NB4 (cell line): ENCODE results near the gene LMO7.

ENCODE experiments used
- DNase-seq: peaks from one replicate; pipeline ENCODE4 v3.0.0; 2010; ENCODE audit warnings: low read depth
- H3K4me3 ChIP-seq: one replicate; pipeline ENCODE4 v1.5.1; 2011; ENCODE audit warnings: mild to moderate bottlenecking, low read depth, low read length, moderate library complexity
- MYC ChIP-seq: IDR thresholded peaks from 2 replicates; pipeline ENCODE4 v1.6.1; 2011; ENCODE audit warnings: low read depth, low read length
- POLR2A ChIP-seq: IDR thresholded peaks from 2 replicates; pipeline ENCODE4 v1.6.1; 2011; ENCODE audit warnings: mild to moderate bottlenecking; ENCODE audit not compliant: insufficient read length; ENCODE audit errors: extremely low read depth
- TF ChIP-seq, protein P1 (sequence below): IDR thresholded peaks from 2 replicates; pipeline ENCODE4 v1.6.1; 2011; ENCODE audit warnings: low read depth, low read length
- TF ChIP-seq, protein P2 (sequence below): IDR thresholded peaks from one replicate; pipeline ENCODE4 v1.5.1; 2012; ENCODE audit warnings: low read depth, low read length

LMO7 gene

DNA sequence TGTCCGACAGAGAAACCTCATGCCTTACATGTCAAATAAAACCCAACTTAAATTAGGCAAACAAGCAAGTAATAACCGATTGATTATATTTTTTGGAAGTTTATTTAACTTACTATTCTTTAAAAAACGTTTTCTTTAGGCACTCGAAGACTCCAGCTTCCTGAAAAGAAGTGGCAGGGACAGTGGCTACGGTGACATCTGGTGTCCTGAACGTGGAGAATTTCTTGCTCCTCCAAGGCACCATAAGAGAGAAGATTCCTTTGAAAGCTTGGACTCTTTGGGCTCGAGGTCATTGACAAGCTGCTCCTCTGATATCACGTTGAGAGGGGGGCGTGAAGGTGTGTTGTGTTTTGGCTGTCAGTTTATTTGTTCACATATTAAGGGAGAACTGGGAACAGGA is 164.4 kb downstream of the LMO7 start:
- DNase-seq = peak; percentile 6

DNA sequence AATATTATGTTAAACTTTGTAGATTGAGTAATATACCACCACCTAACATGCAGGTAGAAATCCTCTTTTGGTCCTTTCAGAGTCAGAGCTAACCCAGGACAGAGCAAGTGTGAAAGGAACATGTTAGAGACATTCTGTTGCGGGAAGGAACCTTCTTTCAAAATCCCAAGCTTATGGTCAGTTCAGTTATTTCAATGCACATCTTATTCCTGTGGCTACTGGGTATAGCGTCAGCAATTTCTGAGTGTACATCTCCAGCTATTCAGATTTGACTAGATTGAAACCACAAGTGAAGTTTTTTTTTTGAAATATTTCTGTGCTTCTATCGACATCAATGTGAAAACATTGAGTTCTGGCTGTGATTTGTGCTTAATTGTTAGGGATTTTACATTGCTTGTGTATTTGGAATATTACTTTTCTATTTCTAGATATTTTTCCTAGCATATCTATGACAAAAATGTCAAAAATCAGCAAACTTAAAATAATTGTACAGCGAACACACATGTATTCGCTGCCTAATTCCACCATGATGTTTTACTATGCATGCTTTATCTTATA is 165.3 kb downstream of the LMO7 start:
- TF ChIP-seq POLR2A (no peak), MYC (no peak)
- TF ChIP-seq, protein P1, sequence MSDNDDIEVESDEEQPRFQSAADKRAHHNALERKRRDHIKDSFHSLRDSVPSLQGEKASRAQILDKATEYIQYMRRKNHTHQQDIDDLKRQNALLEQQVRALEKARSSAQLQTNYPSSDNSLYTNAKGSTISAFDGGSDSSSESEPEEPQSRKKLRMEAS = no peak

More for the DNA sequence above, 164.4 kb downstream of the LMO7 start:
- H3K4me3 ChIP-seq = no peak overlapping the region
- TF ChIP-seq POLR2A (no peak), MYC (no peak)
- TF ChIP-seq, protein P2, sequence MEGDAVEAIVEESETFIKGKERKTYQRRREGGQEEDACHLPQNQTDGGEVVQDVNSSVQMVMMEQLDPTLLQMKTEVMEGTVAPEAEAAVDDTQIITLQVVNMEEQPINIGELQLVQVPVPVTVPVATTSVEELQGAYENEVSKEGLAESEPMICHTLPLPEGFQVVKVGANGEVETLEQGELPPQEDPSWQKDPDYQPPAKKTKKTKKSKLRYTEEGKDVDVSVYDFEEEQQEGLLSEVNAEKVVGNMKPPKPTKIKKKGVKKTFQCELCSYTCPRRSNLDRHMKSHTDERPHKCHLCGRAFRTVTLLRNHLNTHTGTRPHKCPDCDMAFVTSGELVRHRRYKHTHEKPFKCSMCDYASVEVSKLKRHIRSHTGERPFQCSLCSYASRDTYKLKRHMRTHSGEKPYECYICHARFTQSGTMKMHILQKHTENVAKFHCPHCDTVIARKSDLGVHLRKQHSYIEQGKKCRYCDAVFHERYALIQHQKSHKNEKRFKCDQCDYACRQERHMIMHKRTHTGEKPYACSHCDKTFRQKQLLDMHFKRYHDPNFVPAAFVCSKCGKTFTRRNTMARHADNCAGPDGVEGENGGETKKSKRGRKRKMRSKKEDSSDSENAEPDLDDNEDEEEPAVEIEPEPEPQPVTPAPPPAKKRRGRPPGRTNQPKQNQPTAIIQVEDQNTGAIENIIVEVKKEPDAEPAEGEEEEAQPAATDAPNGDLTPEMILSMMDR = no peak
- TF ChIP-seq, protein P1 = no peak

DNA sequence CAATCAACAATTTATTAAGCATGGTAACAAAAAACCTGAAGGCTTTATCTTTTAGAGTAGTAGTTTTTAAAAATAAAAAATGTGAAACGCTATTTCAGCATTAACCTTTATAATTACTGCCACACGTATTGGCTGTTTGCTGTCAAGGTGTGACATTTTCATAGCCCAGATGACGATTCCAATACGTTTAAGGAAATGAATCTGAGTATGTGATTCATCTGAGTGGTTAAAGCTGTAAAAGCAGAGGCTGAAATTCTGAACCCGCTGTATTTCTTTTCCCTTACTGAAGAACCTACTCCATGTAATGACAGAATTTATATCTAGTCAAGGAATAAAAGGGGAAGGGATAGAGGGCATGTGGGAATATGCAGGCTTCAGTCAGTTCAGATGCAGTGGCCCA is 166.0 kb downstream of the LMO7 start:
- no peak for DNase-seq
- no peak for TF ChIP-seq MYC
- TF ChIP-seq, protein P1 = no peak

More for the DNA sequence above, 165.3 kb downstream of the LMO7 start:
- H3K4me3 ChIP-seq = no peak overlapping the region
- no peak for DNase-seq

DNA sequence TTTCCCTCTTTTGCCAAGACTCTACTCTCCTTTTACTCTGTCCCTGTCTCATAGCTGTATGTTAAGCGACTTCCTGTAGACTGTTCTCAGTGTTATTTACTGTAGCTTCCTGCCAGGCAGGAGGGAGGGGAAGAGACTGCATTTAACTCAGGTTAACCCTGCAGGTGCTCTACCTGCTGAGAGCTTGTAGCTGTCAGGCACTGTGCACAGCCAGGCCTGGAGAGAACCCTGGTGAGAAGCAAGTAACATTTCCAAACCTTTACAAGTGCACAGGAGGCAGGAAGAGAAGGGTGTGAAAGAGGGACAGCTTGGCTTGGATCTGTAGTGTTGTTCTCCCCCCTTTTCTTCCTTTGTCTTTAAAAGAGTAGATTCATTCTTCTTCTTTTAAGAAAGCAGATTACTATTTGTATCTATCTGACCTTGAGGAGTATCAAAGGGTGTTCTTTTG is 167.1 kb downstream of the LMO7 start:
- H3K4me3 ChIP-seq = no peak overlapping the region
- no peak for DNase-seq
- TF ChIP-seq, protein P1 = no peak
- TF ChIP-seq MYC (no peak), POLR2A (no peak)
- TF ChIP-seq, protein P2 = no peak

More for the DNA sequence above, 166.0 kb downstream of the LMO7 start:
- no peak overlapping the region for H3K4me3 ChIP-seq

DNA sequence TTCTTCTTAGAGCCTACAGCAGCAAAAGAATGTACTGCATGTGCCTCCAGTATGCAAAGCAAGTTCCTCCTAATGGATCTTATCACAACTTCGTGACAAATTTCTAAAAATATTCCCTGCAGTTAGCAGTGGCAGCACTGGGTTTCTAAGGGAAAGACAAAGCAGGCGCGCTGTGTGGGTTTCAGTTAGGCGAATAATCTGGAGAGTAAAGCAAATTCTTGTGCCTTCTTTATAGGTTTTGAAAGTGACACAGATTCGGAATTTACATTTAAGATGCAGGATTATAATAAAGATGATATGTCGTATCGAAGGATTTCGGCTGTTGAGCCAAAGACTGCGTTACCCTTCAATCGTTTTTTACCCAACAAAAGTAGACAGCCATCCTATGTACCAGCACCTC is 167.9 kb downstream of the LMO7 start:
- no peak overlapping the region for H3K4me3 ChIP-seq
- TF ChIP-seq, protein P1 = no peak
- TF ChIP-seq POLR2A (no peak), MYC (no peak)
- TF ChIP-seq, protein P2 = no peak
- no peak for DNase-seq

DNA sequence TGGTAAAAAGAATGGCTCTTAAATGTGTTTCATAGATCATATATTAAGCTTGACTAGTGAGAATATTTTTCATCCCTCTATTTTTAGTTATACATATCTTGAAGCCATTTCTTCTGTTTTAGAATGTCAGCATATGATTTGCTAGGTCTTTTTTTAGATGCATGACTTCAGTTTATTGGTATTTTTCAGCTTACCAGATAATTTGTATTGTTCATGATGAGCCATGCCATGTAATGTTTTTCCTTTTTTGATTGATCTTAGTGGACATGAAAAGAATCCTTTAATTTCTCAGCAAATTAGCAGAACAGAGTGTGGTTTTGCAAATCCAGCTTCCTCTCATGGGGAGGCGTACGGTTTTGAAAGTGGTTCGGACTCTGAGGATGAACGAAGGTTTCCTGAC is 168.5 kb downstream of the LMO7 start:
- H3K4me3 ChIP-seq = no peak overlapping the region
- TF ChIP-seq MYC (no peak), POLR2A (no peak)
- TF ChIP-seq, protein P1 = no peak
- TF ChIP-seq, protein P2 = no peak
- no peak for DNase-seq
